BE2C (cell line): Measurements from ENCODE around the gene NOD2.

Experiments used
- DNase-seq: peaks from one replicate; pipeline ENCODE4 v3.0.0-alpha.2; 2020
- H3K27me3 ChIP-seq: fragments of 250-450 bp; sonication (Bioruptor Pico); 2 replicates; pipeline ENCODE4 v1.5.1; 2020; ENCODE audit warnings: mild to moderate bottlenecking
- H3K36me3 ChIP-seq: fragments of 250-450 bp; sonication (Bioruptor Pico); 2 replicates; pipeline ENCODE4 v1.5.1; 2020; ENCODE audit warnings: mild to moderate bottlenecking
- H3K4me1 ChIP-seq: fragments of 250-450 bp; sonication (Bioruptor Pico); 2 replicates; pipeline ENCODE4 v1.5.1; 2020
- H3K4me3 ChIP-seq: 2 replicates; pipeline ENCODE4 v1.5.1; 2011; ENCODE audit warnings: low read depth, low read length
- H3K9me3 ChIP-seq: fragments of 250-450 bp; sonication (Bioruptor Pico); 2 replicates; pipeline ENCODE4 v1.5.1; 2020
- TF ChIP-seq, protein P1 (sequence below): IDR thresholded peaks from 2 replicates; pipeline ENCODE4 v1.5.1; 2012; ENCODE audit warnings: mild to moderate bottlenecking, low read depth, low read length

The NOD2 gene

DNA sequence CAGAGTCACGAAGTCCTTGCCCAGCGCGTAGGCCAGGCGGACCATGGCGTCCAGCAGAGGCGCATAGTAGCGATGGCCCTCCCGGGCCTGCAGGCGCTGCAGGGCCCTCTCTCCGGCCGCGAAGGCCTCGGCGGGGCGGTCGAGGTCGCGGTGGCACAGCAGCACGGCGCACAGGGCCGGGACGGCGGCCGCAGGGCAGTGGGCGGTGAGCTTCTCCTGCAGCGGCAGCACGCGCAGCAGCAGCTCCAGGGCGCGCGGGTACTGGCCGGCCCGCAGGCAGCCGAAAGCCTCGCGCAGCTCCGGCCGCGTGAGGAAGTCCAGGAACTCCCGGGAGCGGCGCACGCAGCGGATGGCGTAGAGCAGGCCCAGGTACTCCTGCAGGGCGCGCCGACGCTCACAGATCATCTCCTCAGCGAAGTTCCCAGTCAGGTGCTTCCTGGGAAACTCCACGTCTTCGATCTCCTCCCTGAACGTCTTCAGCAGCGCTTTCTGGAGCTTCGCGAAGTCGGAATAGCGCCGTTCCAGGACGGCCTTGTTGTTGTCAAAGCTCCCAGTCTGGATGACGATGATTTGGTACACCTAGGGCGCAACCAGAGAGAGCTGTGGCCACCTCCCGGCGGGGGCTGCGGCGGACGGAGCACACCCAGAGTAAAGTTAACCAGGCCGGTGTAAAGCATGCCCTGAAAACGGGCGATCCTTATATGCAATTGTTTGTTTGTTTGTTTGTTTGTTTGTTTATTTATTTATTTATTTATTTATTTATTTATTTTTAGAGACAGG lies 19.7 kb upstream of the NOD2 start:
- no peaks in the 10 kb centered on the region for H3K4me1 ChIP-seq
- TF ChIP-seq, protein P1, sequence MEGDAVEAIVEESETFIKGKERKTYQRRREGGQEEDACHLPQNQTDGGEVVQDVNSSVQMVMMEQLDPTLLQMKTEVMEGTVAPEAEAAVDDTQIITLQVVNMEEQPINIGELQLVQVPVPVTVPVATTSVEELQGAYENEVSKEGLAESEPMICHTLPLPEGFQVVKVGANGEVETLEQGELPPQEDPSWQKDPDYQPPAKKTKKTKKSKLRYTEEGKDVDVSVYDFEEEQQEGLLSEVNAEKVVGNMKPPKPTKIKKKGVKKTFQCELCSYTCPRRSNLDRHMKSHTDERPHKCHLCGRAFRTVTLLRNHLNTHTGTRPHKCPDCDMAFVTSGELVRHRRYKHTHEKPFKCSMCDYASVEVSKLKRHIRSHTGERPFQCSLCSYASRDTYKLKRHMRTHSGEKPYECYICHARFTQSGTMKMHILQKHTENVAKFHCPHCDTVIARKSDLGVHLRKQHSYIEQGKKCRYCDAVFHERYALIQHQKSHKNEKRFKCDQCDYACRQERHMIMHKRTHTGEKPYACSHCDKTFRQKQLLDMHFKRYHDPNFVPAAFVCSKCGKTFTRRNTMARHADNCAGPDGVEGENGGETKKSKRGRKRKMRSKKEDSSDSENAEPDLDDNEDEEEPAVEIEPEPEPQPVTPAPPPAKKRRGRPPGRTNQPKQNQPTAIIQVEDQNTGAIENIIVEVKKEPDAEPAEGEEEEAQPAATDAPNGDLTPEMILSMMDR = no peak
- no peaks in the 10 kb centered on the region; the same call in none of the 2 replicates for H3K9me3 ChIP-seq
- no peak overlapping the region for H3K4me3 ChIP-seq
- no peaks in the 10 kb centered on the region for H3K27me3 ChIP-seq
- DNase-seq = no peak
- H3K36me3 ChIP-seq = no peaks in the 10 kb centered on the region

DNA sequence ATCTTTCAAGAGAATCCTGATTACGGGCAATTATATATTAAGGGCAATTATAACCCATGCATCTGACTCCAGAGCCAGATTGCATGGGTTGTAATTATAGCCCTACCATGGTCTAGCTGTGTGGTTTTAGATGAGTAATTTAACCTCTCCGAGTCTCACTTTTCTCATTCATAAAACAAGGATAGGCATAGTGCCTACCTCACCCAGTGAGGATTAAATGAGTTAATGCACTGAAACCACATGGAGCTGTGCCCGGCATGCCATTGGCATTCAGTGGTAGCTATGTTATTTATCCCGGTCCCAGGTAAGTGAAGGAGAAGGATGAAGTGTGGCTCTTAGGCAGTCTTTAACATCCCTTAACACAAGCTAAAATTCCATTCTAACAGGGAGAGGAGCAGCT lies 18.6 kb upstream of the NOD2 start:
- H3K9me3 ChIP-seq = no peaks in the 10 kb centered on the region; the same call in none of the 2 replicates
- DNase-seq = no peak
- H3K4me3 ChIP-seq = no peak overlapping the region
- TF ChIP-seq, protein P1 = no peak
- no peaks in the 10 kb centered on the region for H3K4me1 ChIP-seq
- H3K27me3 ChIP-seq = no peaks in the 10 kb centered on the region
- no peaks in the 10 kb centered on the region for H3K36me3 ChIP-seq

DNA sequence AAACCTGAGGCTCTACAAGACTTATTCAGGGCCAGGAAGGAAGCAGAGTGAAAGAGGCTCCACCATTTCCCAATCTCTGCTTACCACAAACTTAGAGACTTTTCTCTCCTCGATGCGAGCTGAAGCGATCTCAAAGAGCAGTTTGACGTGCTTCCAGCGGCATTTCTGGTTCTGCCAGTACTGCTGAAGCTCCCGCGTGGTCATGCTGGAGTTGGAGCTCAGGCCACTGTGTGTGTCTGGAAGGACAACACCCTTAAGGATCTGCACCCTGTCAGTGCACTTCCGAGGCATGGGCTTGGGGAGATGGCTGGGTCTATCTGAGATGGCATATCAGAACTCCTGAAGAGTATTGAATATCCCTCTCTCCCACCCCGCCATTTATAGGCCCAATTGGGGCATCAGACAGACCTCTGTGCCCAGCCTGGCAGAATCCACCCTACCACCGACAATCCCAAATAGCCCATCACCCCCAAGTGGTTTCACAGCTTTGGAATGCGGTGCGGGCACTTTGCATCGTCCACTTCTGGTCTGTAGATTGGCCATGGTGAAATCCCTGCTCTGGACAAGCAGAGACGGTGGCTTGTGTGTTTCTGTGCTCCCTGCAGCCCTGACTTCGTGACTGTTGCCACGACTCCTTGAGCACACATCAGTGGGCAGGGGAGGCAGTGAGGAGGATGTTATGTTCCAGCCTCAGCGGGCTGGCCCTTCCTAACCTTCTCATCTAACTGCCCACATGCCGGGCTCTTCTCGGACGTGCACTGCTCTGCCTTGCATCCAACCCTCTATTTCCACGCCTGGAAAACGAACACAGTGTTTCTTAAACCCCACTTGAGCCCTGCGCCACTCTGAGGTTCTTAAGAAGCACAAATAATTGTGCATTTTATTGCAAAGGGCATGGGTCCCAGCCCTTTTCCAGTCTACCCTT lies 17.5 kb upstream of the NOD2 start:
- Histone ChIP-seq H3K4me1 (no peaks in the 10 kb centered on the region), H3K9me3 (no peaks in the 10 kb centered on the region; the same call in 1 of the 2 replicates), H3K36me3 (no peaks in the 10 kb centered on the region), H3K4me3 (no peak overlapping the region), H3K27me3 (no peaks in the 10 kb centered on the region)
- DNase-seq = no peak
- TF ChIP-seq, protein P1 = no peak

DNA sequence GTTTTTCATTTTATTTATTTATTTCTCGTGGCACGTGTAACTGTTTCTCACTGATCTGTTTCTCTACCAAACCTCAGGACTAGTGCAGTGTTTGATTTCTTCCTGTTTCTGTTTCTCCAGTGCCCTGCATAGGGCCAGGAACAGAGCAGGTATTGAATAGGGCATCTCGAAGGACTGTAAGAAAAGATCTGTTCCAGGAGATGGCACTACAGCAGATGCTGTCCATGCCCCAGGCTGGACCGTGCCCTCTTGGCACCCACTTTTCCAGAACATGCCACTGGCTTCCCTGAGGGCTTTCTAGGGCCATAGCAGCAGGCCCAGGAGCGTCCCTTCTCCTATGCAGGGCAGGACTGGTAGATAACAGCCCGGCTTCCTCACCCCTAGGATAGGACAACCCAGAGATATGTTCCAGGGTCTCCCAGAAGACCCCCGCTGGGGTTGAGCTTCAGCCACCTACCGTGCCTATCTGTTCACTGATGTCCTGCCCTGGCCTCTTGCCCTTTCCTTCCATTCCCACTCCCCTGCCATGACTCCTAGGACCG lies 16.7 kb upstream of the NOD2 start:
- Histone ChIP-seq H3K4me3 (no peak overlapping the region), H3K27me3 (no peaks in the 10 kb centered on the region), H3K9me3 (no peaks in the 10 kb centered on the region; the same call in 1 of the 2 replicates), H3K4me1 (no peaks in the 10 kb centered on the region), H3K36me3 (no peaks in the 10 kb centered on the region)
- DNase-seq = no peak
- TF ChIP-seq, protein P1 = no peak

DNA sequence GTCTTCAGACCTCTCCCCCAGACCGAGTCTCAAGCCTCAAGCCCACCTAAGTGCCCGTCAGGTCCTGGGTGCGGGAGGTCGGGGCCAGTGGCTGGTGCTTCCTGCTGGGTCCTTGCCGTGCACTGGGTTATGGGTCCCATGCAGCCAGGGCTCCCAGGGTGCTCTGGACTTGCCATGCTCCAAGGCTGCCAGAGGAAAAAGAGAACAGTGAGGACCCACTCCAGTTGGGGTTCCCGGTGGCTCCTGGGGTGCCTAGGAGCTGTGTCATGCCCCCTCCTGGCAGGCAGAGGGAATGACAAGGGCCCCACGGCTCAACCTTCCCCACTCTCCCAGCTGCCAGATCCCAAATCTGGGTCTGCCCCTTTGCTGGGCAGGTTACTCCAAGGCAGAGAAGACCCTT lies 16.1 kb upstream of the NOD2 start:
- H3K36me3 ChIP-seq = no peaks in the 10 kb centered on the region

More for the DNA sequence above, 16.1 kb upstream of the NOD2 start:
- DNase-seq = no peak
- H3K9me3 ChIP-seq = no peaks in the 10 kb centered on the region; the same call in 1 of the 2 replicates
- no peaks in the 10 kb centered on the region for H3K4me1 ChIP-seq
- H3K27me3 ChIP-seq = no peaks in the 10 kb centered on the region
- TF ChIP-seq, protein P1 = peak; percentile 25
- no peak overlapping the region for H3K4me3 ChIP-seq
